Measurements from ENCODE around the gene TTC28.
A peak's percentile ranks its signal among the peaks of the same experiment; 100 is the strongest.

TTC28 gene

GRCh38 chr22:27980424-27981148 lies 699.1 kb downstream of the TTC28 start:
- DNase-seq = peak; percentile 12

GRCh38 chr22:27978802-27979201 lies 700.8 kb downstream of the TTC28 start:
- DNase-seq = no peak

- DNase-seq = no peak
Observed at GRCh38 chr22:27978317-27978716, 701.3 kb downstream of the TTC28 start.

- no peak for DNase-seq
Observed at GRCh38 chr22:27976586-27976985, 703.1 kb downstream of the TTC28 start.

- no peak for DNase-seq
Observed at GRCh38 chr22:27975381-27976013, 704.1 kb downstream of the TTC28 start.

- DNase-seq = no peak
Observed at GRCh38 chr22:27973846-27974245, 705.8 kb downstream of the TTC28 start.

GRCh38 chr22:27972732-27973698 lies 706.6 kb downstream of the TTC28 start:
- DNase-seq = no peak

- DNase-seq = no peak
Observed at GRCh38 chr22:27971926-27972325, 707.7 kb downstream of the TTC28 start.

GRCh38 chr22:27970596-27971220 lies 708.9 kb downstream of the TTC28 start:
- no peak for DNase-seq

- DNase-seq = no peak
Observed at GRCh38 chr22:27966168-27967064, 713.2 kb downstream of the TTC28 start.

GRCh38 chr22:27962268-27963044 lies 717.2 kb downstream of the TTC28 start:
- DNase-seq = no peak

GRCh38 chr22:27961680-27962079 lies 718.0 kb downstream of the TTC28 start:
- DNase-seq = no peak

- DNase-seq = no peak
Observed at GRCh38 chr22:27961182-27961581, 718.5 kb downstream of the TTC28 start.

GRCh38 chr22:27959335-27960090 lies 720.1 kb downstream of the TTC28 start:
- no peak for DNase-seq

GRCh38 chr22:27952779-27953178 lies 726.9 kb downstream of the TTC28 start:
- no peak for DNase-seq

- DNase-seq = no peak
Observed at GRCh38 chr22:27952091-27952490, 727.5 kb downstream of the TTC28 start.

- no peak for DNase-seq
Observed at GRCh38 chr22:27949421-27949820, 730.2 kb downstream of the TTC28 start.

- DNase-seq = no peak
Observed at GRCh38 chr22:27948569-27948968, 731.1 kb downstream of the TTC28 start.

- no peak for DNase-seq
Observed at GRCh38 chr22:27947448-27947847, 732.2 kb downstream of the TTC28 start.

GRCh38 chr22:27941143-27941542 lies 738.5 kb downstream of the TTC28 start:
- DNase-seq = no peak

All from stimulated activated CD4-positive, alpha-beta T cell treated with anti-CD3 and anti-CD28 coated beads, Interleukin-15, amount 100 ng/mL, for 24 hours (primary cell).